ENCODE measurements around the gene NMT1. TPM values are rescaled to one million over a fixed set of nuclear protein-coding genes. Genes with fewer than 3 reads are reported as not detected.
A peak's percentile ranks its signal among the peaks of the same experiment; 100 is the strongest.

Gene NMT1
- total RNA-seq, 1 donor from 2014 or later: 101 TPM

- Histone ChIP-seq H3K27ac (no peak overlapping the region), H3K4me3 (peak overlapping the region; percentile 66), H3K79me2 (ENCODE audit: low read depth) (peaks cover 42% of the 10 kb centered on the region), H3K9ac (no peak overlapping the region), H3K4me2 (peak overlapping the region; percentile 69), H2AFZ (replicated peaks) (no peak overlapping the region), H3K4me1 (peaks cover 39% of the 10 kb centered on the region), H3F3A (ENCODE audit: low read depth) (peaks cover 71% of the 10 kb centered on the region), H3K27me3 (peaks cover 7% of the 10 kb centered on the region), H4K20me1 (ENCODE audit: low read depth) (peaks cover 27% of the 10 kb centered on the region), H3K36me3 (no peaks in the 10 kb centered on the region), H3K9me3 (ENCODE audit: low read depth) (no peaks in the 10 kb centered on the region)
- TF ChIP-seq EZH2phosphoT487 (IDR thresholded peaks at IDR 0.05) (no peak), CTCF (IDR thresholded peaks at IDR 0.05) (no peak), EZH2 (IDR thresholded peaks at IDR 0.05) (no peak)
- Mint-ChIP-seq H3K27ac (peak overlapping the region; percentile 100), H3K9me3 (no peaks in the 10 kb centered on the region), H3K36me3 (no peaks in the 10 kb centered on the region), H3K27me3 (ENCODE audit: insufficient read depth, low read depth) (peaks cover 11% of the 10 kb centered on the region), H3K4me3 (peak overlapping the region; percentile 94), H3K4me1 (peaks cover 53% of the 10 kb centered on the region)
- DNase-seq (ENCODE audit: low spot score): no peak
These were observed 85.4 kb downstream of the NMT1 start for GRCh38 chr17:45146592-45146889.

- TF ChIP-seq EZH2 (IDR thresholded peaks at IDR 0.05) (no peak), CTCF (IDR thresholded peaks at IDR 0.05) (no peak), EZH2phosphoT487 (IDR thresholded peaks at IDR 0.05) (no peak)
- H3K4me1 ChIP-seq: peaks cover 41% of the 10 kb centered on the region
- no peaks in the 10 kb centered on the region for H3K9me3 ChIP-seq (ENCODE audit: low read depth)
- Mint-ChIP-seq H3K4me3 (peak overlapping the region; percentile 94), H3K9me3 (no peaks in the 10 kb centered on the region), H3K36me3 (no peaks in the 10 kb centered on the region), H3K27ac (peak overlapping the region; percentile 100), H3K27me3 (ENCODE audit: insufficient read depth, low read depth) (peaks cover 11% of the 10 kb centered on the region), H3K4me1 (peaks cover 56% of the 10 kb centered on the region)
- H3K4me3 ChIP-seq: peak overlapping the region; percentile 66
- peaks cover 47% of the 10 kb centered on the region for H3K79me2 ChIP-seq (ENCODE audit: low read depth)
- peak overlapping the region; percentile 96 for H3K27ac ChIP-seq
- H3F3A ChIP-seq (ENCODE audit: low read depth): peaks cover 74% of the 10 kb centered on the region
- H3K9ac ChIP-seq: peak overlapping the region; percentile 92
- H4K20me1 ChIP-seq (ENCODE audit: low read depth): peaks cover 31% of the 10 kb centered on the region
- peak; percentile 92 for DNase-seq (ENCODE audit: low spot score)
- peak overlapping the region; percentile 69 for H3K4me2 ChIP-seq
- peak overlapping the region; percentile 2 for H2AFZ ChIP-seq (replicated peaks)
- H3K27me3 ChIP-seq: peaks cover 7% of the 10 kb centered on the region
- no peaks in the 10 kb centered on the region for H3K36me3 ChIP-seq
These were observed 85.9 kb downstream of the NMT1 start for GRCh38 chr17:45146890-45147580.

GRCh38 chr17:45147581-45148182 lies 86.6 kb downstream of the NMT1 start:
- H3K36me3 Mint-ChIP-seq: no peaks in the 10 kb centered on the region
- Histone ChIP-seq H3K79me2 (ENCODE audit: low read depth) (peaks cover 48% of the 10 kb centered on the region), H3K9me3 (ENCODE audit: low read depth) (no peaks in the 10 kb centered on the region), H3K27me3 (peaks cover 7% of the 10 kb centered on the region), H3K9ac (peak overlapping the region; percentile 92), H3K36me3 (no peaks in the 10 kb centered on the region), H2AFZ (replicated peaks) (peak overlapping the region; percentile 2), H3K4me3 (peak overlapping the region; percentile 66), H3K4me2 (peak overlapping the region; percentile 69), H3K27ac (peak overlapping the region; percentile 96), H3K4me1 (peaks cover 41% of the 10 kb centered on the region), H4K20me1 (ENCODE audit: low read depth) (peaks cover 31% of the 10 kb centered on the region), H3F3A (ENCODE audit: low read depth) (peaks cover 73% of the 10 kb centered on the region)
- TF ChIP-seq EZH2phosphoT487 (IDR thresholded peaks at IDR 0.05) (no peak), EZH2 (IDR thresholded peaks at IDR 0.05) (no peak), CTCF (IDR thresholded peaks at IDR 0.05) (no peak)
- peak overlapping the region; percentile 100 for H3K27ac Mint-ChIP-seq
- peak; percentile 93 for DNase-seq (ENCODE audit: low spot score)
- peaks cover 55% of the 10 kb centered on the region for H3K4me1 Mint-ChIP-seq
- peaks cover 10% of the 10 kb centered on the region for H3K27me3 Mint-ChIP-seq (ENCODE audit: insufficient read depth, low read depth)
- no peaks in the 10 kb centered on the region for H3K9me3 Mint-ChIP-seq
- peak overlapping the region; percentile 94 for H3K4me3 Mint-ChIP-seq

All from neural progenitor cell (in vitro differentiated cells).